Measurements from ENCODE around the gene OMP. TPM values are rescaled to one million over a fixed set of nuclear protein-coding genes. Genes with fewer than 3 reads are reported as not detected.
A peak's percentile ranks its signal among the peaks of the same experiment; 100 is the strongest.

The OMP gene
- total RNA-seq, 2 donors from 2014 or later, result not detected

DNA sequence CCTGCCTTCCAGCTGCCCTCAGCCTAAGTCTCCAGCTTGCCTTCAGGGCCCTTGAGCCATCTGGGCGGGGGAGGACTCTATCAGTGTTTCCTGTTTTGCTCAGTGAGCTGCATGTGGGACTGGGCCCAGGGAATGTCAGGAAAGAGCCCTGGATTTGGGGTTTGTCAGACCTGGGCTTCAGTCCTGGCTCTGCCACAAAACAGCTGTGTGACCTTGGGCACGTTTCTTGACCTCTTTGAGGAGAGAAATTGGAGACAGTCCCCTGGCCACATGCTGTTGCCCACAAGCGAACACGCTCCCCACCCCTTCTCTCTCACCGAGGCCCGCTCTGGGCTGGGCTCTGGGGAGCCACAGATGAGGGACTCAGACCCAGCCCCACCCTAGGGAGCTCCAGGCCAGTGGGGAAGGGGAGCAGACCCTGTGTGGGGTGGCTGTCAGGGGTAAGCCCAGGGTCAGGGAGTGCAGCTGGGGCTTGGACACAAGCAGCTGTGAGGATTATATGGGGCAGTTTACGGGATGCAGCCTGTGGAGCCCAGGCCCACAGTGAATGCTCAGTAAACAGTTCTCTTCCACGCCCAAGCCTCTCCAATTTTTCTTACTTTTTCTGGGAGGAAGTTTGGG, 37.7 kb downstream of the OMP start:
- H3K9me3 ChIP-seq (ENCODE audit: control insufficient read depth, low read length, poor library complexity, severe bottlenecking), result no peaks in the 10 kb centered on the region
- Mint-ChIP-seq H3K36me3 (ENCODE audit: low read depth) (peaks cover 2% of the 10 kb centered on the region), H3K27me3 (peaks cover 35% of the 10 kb centered on the region), H3K4me3 (no peak overlapping the region), H3K27ac (no peak overlapping the region), H3K4me1 (peaks cover 26% of the 10 kb centered on the region)
- ATAC-seq (no peak), DNase-seq (no peak)

DNA sequence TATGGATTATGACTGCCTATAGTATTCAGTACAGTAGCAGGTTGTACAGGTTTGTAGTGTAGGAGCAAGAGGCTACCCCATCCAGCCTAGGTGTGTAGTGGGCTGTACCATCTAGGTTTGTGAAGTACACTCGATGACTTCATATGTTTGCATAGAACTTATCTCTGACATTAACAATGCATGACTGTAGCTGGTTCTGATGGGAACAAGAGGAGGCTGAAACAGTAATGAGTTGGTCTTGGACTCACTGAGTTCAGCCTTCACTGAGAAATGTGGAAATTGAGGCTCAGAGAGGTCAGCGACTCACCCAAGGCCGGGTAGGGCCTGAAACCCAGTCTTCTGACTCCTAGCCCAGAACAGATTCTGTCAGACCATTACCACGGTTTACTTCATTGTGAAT, 38.4 kb downstream of the OMP start:
- DNase-seq (no peak), ATAC-seq (no peak)
- no peaks in the 10 kb centered on the region for H3K9me3 ChIP-seq (ENCODE audit: control insufficient read depth, low read length, poor library complexity, severe bottlenecking)
- Mint-ChIP-seq H3K27me3 (peaks cover 35% of the 10 kb centered on the region), H3K36me3 (ENCODE audit: low read depth) (peaks cover 2% of the 10 kb centered on the region), H3K27ac (no peak overlapping the region), H3K4me3 (no peak overlapping the region), H3K4me1 (peaks cover 29% of the 10 kb centered on the region)

DNA sequence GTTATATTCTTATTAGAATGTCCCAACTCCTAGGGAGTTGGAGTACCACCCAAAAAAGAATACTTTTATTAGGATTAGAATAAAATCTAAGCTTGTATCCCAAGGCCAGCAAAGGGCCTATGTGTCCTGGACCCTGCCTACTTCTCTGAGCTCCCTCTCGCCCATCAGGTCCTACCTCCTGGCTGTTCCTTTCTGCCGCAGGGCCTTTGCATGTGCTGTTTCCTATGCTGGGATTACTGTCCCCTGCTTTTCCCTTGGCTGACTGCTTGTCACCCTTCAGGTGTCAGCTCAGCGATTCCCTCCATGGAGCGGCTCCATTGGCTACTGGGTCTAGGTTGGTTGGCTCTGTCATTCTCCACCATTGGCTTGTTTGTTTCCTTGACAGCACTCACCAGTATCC, 38.8 kb downstream of the OMP start:
- no peaks in the 10 kb centered on the region for H3K9me3 ChIP-seq (ENCODE audit: control insufficient read depth, low read length, poor library complexity, severe bottlenecking)
- ATAC-seq (no peak), DNase-seq (no peak)
- H3K4me1 Mint-ChIP-seq, result peaks cover 30% of the 10 kb centered on the region
- no peak overlapping the region for H3K4me3 Mint-ChIP-seq
- peaks cover 30% of the 10 kb centered on the region for H3K27me3 Mint-ChIP-seq
- peaks cover 2% of the 10 kb centered on the region for H3K36me3 Mint-ChIP-seq (ENCODE audit: low read depth)
- H3K27ac Mint-ChIP-seq, result peak overlapping the region; percentile 29

DNA sequence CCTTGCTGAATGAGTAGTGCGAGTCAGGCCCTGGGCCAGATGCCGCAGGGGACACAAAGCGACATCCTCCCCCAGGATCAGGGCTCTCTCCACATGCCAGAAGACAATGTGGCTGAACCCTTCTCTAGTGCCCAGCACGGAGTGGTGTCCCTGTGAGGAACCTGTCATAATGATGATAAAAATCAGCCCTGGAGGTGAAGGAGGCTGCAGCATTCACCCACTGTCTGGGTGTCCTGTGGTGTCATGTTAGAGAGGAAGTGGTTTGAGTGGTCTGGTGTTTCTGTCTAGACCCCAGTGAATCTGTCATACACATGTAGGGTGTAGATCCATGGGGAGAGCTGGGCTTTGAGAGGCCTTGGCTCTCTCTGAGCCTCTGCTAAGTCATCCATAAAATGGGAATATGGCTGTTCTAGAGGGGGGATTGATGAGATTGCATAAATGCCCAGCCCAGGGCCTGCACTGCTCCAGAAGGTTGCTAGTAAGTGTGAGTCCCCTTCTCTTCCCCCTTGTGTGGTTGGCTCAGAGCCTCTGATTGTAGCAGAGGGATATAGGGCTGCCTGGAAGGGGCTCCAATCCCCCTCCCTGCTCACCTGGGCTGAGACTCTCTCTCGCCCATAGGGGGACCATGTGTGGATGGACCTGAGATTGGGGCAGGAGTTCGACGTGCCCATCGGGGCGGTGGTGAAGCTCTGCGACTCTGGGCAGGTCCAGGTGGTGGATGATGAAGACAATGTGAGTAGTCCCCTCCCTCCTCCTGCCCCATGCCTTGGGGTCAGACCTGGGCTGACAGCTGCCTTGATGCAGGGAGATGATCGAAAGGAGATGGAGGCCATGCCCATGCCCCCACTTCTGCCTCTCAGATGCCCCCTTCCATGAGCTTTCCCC, 39.7 kb downstream of the OMP start:
- Mint-ChIP-seq H3K36me3 (ENCODE audit: low read depth) (peaks cover 2% of the 10 kb centered on the region), H3K4me3 (peak overlapping the region; percentile 34), H3K4me1 (peaks cover 27% of the 10 kb centered on the region), H3K27me3 (peaks cover 22% of the 10 kb centered on the region), H3K27ac (peak overlapping the region; percentile 29)
- DNase-seq (no peak), ATAC-seq (peak; percentile 62)
- no peaks in the 10 kb centered on the region for H3K9me3 ChIP-seq (ENCODE audit: control insufficient read depth, low read length, poor library complexity, severe bottlenecking)

DNA sequence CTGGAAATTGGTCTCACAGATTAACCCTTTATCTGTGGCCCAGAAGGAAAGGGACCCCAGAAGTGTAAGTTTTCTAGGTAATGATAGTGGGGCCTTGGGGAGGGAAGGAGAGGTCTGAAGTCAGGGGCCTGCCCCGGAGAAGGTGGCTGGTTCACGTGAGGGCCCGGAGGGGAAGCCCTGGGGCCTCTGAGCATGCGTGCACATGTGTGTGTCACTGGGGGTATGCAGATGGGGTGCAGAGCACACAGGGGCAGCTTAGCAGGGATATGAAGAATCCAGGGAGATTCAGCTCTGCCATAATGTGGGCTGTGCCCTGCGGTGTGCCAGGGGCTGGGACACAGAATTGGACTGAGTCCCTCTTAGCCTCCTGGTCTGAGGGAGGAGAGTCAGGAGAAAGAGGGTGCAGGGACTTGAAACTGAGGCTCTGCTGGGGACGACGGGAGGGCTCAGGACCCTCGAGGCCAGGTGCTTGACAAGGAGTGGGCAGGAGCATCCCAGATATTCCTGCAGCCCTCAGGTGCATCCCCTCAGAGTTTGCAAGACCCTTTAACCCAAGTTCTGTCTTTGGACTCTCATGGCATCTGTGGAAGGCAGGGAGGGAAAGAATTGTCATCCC, 40.9 kb downstream of the OMP start:
- Mint-ChIP-seq H3K36me3 (ENCODE audit: low read depth) (peaks cover 2% of the 10 kb centered on the region), H3K4me1 (peaks cover 32% of the 10 kb centered on the region), H3K4me3 (peak overlapping the region; percentile 64), H3K27me3 (peaks cover 18% of the 10 kb centered on the region), H3K27ac (peak overlapping the region; percentile 75)
- no peaks in the 10 kb centered on the region for H3K9me3 ChIP-seq (ENCODE audit: control insufficient read depth, low read length, poor library complexity, severe bottlenecking)
- DNase-seq (no peak), ATAC-seq (no peak)

DNA sequence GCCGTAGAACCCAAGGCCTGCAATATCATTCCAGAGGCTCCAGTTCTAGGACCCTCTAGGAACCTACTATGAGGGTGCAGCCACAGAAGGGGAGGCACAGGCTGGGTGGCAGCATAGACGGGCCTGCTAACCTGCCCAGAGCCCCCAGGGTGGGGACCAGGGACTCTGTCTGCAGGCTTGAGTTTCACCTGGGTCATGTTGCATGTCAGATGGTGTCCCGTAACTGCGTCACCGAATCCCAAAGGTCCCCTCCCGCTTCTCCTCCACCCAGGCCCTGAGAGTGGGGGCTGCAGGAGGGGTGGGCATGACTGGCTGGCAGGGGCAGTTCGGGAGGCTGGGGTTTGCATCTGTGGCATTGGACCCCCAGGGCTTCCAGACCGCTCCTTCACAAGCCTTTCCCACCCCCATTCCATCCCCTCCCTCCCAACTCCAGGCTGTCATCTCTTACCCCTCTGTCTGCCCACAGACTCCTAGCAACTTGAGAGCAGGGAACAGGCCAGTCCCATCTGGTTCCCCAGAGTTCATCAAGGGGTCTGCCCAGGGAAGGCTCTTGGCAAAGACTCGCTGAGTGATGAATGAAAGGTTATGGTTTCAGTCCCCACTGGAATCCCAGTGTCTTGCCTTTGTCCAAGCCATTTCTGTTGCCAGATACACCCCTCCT, 41.7 kb downstream of the OMP start:
- peaks cover 37% of the 10 kb centered on the region for H3K4me1 Mint-ChIP-seq
- no peak overlapping the region for H3K27ac Mint-ChIP-seq
- no peak overlapping the region for H3K4me3 Mint-ChIP-seq
- H3K27me3 Mint-ChIP-seq, result peaks cover 9% of the 10 kb centered on the region
- ATAC-seq, result no peak
- H3K9me3 ChIP-seq (ENCODE audit: control insufficient read depth, low read length, poor library complexity, severe bottlenecking), result no peaks in the 10 kb centered on the region
- DNase-seq, result no peak
- H3K36me3 Mint-ChIP-seq (ENCODE audit: low read depth), result peaks cover 2% of the 10 kb centered on the region

DNA sequence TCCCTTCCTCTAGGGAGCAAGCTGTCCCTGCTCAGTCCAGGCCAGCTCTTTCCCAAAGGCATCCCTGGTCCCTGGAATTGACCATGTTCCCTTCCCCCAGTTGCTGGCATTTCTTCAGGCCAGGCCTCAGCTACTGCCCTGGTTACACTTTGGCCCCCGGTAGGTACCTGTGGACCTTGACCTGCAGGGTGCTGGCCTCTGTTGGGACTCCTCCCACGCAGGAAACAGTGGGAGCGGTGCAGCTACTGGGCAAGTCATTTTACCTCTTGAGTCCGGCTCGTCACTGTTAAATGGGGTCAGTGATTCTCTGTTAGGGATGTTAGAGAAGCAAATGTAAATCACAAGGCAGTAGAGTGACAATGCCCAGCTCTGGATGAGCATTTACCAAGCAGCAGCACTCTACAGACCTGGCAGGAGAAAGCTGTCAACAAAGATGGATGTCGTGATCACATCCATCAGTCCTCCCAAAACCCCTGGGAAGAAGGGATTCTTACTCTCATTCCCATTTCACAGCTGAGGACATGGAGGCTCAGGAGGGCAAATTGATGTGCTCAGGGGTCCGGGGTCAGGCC, 42.3 kb downstream of the OMP start:
- H3K4me3 Mint-ChIP-seq, result no peak overlapping the region
- H3K9me3 ChIP-seq (ENCODE audit: control insufficient read depth, low read length, poor library complexity, severe bottlenecking), result no peaks in the 10 kb centered on the region
- no peaks in the 10 kb centered on the region for H3K36me3 Mint-ChIP-seq (ENCODE audit: low read depth)
- peaks cover 37% of the 10 kb centered on the region for H3K4me1 Mint-ChIP-seq
- ATAC-seq, result no peak
- H3K27ac Mint-ChIP-seq, result no peak overlapping the region
- H3K27me3 Mint-ChIP-seq, result peaks cover 3% of the 10 kb centered on the region
- no peak for DNase-seq

DNA sequence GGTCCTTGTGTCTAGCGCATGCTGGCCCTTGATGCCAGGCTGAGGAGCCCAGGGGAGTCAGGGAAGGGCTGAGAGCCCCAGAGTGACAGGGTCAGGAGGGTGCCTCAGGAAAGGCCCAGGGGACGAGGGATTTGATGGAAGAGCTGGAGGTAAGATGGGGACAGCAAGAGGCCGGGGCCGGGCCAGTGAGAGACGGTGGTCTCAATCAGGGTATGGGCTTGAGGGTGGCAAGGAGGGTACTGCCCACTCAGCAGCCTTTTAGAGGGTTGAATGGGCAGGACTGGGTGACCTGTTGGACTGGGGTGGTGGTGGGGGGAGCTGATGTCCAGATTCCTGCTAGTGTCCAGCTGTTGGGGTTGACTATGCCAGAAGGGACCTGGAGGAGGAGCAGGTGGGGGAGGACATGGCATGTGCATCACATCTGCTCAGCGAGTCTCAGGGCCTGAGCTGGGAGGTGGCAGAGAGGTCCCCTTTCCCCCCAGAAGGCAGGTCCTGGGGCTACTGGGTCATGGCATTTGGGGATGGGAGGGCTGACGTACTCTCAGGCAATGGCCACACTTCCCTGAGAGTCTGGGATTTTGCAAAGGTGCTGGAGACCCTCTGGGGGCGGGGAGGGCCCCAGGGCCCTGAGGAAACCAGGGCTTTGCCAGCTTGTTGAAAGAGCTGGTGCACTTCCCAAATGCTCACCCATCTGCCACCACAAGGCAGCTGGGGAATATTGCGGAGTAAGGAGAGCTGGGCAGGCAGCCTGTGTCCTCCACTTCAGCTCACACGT, 43.8 kb downstream of the OMP start:
- Mint-ChIP-seq H3K4me1 (peaks cover 43% of the 10 kb centered on the region), H3K27ac (peak overlapping the region; percentile 75), H3K27me3 (no peaks in the 10 kb centered on the region), H3K36me3 (ENCODE audit: low read depth) (no peaks in the 10 kb centered on the region), H3K4me3 (no peak overlapping the region)
- H3K9me3 ChIP-seq (ENCODE audit: control insufficient read depth, low read length, poor library complexity, severe bottlenecking), result no peaks in the 10 kb centered on the region
- ATAC-seq (no peak), DNase-seq (no peak)

DNA sequence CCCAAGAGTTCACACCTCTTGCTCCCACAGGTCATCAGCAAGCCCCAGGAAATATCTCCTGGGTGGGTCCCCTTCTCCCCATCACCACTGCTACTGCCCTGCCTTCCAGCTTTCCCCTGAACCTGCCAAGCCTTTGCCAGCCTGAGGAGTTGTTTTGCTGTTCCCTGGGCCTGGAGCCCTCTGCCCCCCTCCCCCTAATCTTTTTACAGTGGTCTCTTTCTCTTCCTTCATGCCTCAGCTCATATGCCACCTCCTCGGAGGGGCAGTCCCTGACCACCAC, 44.3 kb downstream of the OMP start:
- peaks cover 43% of the 10 kb centered on the region for H3K4me1 Mint-ChIP-seq
- H3K4me3 Mint-ChIP-seq, result peak overlapping the region; percentile 43
- ATAC-seq (no peak), DNase-seq (no peak)
- H3K36me3 Mint-ChIP-seq (ENCODE audit: low read depth), result no peaks in the 10 kb centered on the region
- peak overlapping the region; percentile 75 for H3K27ac Mint-ChIP-seq
- H3K27me3 Mint-ChIP-seq, result no peaks in the 10 kb centered on the region
- H3K9me3 ChIP-seq (ENCODE audit: control insufficient read depth, low read length, poor library complexity, severe bottlenecking), result no peaks in the 10 kb centered on the region

DNA sequence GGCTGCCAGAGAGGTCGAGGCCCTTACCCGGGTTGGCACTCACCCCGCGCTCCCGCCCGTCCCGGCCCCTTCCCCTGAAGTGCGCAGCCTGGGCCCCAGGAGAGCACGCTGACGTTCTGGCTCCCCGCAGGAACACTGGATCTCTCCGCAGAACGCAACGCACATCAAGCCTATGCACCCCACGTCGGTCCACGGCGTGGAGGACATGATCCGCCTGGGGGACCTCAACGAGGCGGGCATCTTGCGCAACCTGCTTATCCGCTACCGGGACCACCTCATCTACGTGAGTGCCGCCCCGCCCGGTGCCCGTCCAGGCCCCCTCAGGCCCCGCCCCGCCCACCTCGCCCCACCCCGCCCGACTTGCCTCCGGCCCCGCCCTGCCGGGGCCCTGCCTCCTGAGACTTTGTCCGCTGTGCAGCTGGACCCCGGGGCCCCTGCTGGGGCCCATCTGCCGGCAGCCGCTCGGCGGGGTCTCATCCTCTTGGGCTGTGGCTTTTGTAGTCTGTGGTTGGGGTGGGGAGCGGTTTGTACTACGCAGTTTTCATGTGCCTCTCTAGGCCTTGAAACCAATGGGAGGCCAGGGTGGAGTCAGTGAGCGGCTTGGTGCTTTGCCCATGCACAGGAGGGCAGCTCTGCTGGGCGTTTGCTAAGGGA, 45.2 kb downstream of the OMP start:
- no peaks in the 10 kb centered on the region for H3K9me3 ChIP-seq (ENCODE audit: control insufficient read depth, low read length, poor library complexity, severe bottlenecking)
- Mint-ChIP-seq H3K27ac (peak overlapping the region; percentile 75), H3K27me3 (no peaks in the 10 kb centered on the region), H3K4me3 (peak overlapping the region; percentile 73), H3K4me1 (peaks cover 44% of the 10 kb centered on the region), H3K36me3 (ENCODE audit: low read depth) (no peaks in the 10 kb centered on the region)
- ATAC-seq (peak; percentile 73), DNase-seq (peak; percentile 20 to 44 (median 41))

DNA sequence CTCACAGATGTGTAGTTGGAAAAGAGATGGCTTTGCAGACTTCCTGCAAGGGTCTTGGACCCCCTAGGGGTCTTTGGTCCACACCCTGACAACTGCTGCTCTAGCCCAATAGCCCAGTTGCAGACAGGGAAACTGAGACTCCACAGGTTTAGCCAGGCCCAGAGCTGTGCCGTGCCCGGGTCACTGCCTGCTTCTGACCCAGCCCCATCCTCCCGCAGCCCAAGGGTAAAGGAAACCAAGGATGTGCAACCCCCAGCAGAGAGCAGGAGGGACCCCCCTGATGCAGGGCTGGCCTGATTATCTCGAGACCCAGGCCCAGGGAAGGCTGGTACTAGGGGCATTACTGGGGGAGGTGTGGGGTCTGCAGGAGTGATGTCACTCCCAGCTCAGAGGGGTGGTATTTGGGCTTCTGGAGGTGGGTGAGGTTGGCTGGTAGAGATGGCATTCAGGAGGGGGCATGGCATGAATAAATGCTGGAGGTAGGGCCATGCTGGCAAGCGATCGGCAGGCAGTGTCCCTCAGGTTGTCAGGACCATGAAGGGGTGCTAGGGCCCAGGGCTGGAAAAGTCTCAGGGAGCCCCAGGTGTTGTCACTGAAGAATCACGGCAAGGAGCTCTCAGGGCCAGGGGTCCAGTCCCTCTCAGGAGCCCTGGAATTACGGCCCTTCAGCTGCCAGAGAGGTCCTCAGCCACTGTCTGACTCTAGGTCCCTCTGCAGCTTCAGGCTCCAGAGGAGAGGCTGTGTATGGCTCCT, 46.5 kb downstream of the OMP start:
- H3K9me3 ChIP-seq (ENCODE audit: control insufficient read depth, low read length, poor library complexity, severe bottlenecking), result no peaks in the 10 kb centered on the region
- ATAC-seq, result no peak
- no peak for DNase-seq
- Mint-ChIP-seq H3K27ac (peak overlapping the region; percentile 75), H3K27me3 (no peaks in the 10 kb centered on the region), H3K4me1 (peaks cover 50% of the 10 kb centered on the region), H3K4me3 (no peak overlapping the region), H3K36me3 (ENCODE audit: low read depth) (no peaks in the 10 kb centered on the region)

Data from T-helper 17 cell (primary cell).